Ishikawa (cell line): ENCODE data around the gene ARHGEF25.

Experiments used
- CEBPB ChIP-seq: IDR thresholded peaks from 2 replicates; pipeline ENCODE4 v1.6.1; 2012
- CREB1 ChIP-seq: IDR thresholded peaks from 2 replicates; pipeline ENCODE4 v1.6.1; 2012; ENCODE audit warnings: low read depth
- EGR1 ChIP-seq: IDR thresholded peaks from 2 replicates; pipeline ENCODE4 v1.6.1; 2012
- EP300 ChIP-seq: IDR thresholded peaks from 2 replicates; pipeline ENCODE4 v1.6.1; 2012; ENCODE audit warnings: borderline replicate concordance
- FOXM1 ChIP-seq: IDR thresholded peaks from 2 replicates; pipeline ENCODE4 v1.6.1; 2012; ENCODE audit warnings: low read depth, borderline replicate concordance
- NFIC ChIP-seq: IDR thresholded peaks from 2 replicates; pipeline ENCODE4 v1.6.1; 2012
- RAD21 ChIP-seq: IDR thresholded peaks from 2 replicates; pipeline ENCODE4 v1.6.1; 2012; ENCODE audit warnings: low read depth
- TAF1 ChIP-seq: IDR thresholded peaks from 2 replicates; pipeline ENCODE4 v1.6.1; 2012; ENCODE audit warnings: low read depth, mild to moderate bottlenecking
- TCF12 ChIP-seq: IDR thresholded peaks from 2 replicates; pipeline ENCODE4 v1.6.1; 2012; ENCODE audit warnings: low read depth
- TEAD4 ChIP-seq: IDR thresholded peaks from 2 replicates; pipeline ENCODE4 v1.6.1; 2012
- YY1 ChIP-seq: IDR thresholded peaks from 2 replicates; pipeline ENCODE4 v1.6.1; 2012; ENCODE audit warnings: low read depth
- ZBTB7A ChIP-seq: IDR thresholded peaks from 2 replicates; pipeline ENCODE4 v1.6.1; 2012; ENCODE audit warnings: low read depth
- TF ChIP-seq, protein P1 (sequence below): IDR thresholded peaks from 2 replicates; pipeline ENCODE4 v1.6.1; 2012; ENCODE audit warnings: low read depth, mild to moderate bottlenecking
- TF ChIP-seq, protein P2 (sequence below): IDR thresholded peaks from 2 replicates; pipeline ENCODE4 v1.6.1; 2012
- TF ChIP-seq, protein P3 (sequence below): IDR thresholded peaks from 2 replicates; pipeline ENCODE4 v1.6.1; 2012

Gene ARHGEF25

DNA sequence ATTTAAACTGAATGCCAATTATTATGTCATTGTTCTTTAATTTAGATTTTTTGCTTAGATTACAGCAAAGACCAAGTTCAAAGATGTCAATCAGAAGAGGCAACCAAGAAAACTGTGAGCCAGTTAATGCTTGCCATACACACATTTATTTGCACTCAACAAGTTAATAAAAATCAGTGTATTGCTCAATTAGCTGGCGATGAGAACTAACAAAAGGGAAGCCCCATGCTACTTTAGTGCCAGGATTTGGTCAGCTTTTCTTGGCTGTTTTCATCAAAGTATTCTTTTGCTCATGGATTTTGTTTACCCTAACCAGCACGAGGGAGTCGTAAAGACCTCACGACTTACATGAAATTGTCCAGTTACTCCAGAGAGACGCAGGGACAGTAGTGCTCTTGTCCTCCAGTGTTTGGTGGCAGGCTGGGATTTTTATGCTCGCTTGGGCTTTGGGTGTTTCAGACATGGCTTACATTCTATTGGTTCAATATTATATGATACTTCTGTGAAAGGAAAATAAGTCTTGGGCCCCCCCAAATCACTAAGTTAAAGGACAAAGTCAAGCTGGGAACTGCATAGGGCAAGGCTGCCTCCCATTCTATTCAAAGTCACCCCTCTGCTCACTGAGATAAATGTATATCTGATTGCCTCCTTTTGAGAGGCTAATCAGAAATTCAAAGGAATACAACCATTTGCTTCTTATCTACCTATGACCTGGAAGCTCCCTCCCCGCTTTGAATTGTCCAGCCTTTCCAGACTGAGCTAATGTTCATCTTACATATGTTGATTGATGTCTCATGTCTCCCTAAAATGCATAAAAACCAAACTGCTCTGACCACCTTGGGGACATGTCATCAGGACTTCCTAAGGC lies 29.2 kb downstream of the ARHGEF25 start:
- no peak for TF ChIP-seq YY1
- no peak for TF ChIP-seq TAF1
- TF ChIP-seq RAD21, result no peak
- no peak for TF ChIP-seq ZBTB7A
- TF ChIP-seq, protein P1, sequence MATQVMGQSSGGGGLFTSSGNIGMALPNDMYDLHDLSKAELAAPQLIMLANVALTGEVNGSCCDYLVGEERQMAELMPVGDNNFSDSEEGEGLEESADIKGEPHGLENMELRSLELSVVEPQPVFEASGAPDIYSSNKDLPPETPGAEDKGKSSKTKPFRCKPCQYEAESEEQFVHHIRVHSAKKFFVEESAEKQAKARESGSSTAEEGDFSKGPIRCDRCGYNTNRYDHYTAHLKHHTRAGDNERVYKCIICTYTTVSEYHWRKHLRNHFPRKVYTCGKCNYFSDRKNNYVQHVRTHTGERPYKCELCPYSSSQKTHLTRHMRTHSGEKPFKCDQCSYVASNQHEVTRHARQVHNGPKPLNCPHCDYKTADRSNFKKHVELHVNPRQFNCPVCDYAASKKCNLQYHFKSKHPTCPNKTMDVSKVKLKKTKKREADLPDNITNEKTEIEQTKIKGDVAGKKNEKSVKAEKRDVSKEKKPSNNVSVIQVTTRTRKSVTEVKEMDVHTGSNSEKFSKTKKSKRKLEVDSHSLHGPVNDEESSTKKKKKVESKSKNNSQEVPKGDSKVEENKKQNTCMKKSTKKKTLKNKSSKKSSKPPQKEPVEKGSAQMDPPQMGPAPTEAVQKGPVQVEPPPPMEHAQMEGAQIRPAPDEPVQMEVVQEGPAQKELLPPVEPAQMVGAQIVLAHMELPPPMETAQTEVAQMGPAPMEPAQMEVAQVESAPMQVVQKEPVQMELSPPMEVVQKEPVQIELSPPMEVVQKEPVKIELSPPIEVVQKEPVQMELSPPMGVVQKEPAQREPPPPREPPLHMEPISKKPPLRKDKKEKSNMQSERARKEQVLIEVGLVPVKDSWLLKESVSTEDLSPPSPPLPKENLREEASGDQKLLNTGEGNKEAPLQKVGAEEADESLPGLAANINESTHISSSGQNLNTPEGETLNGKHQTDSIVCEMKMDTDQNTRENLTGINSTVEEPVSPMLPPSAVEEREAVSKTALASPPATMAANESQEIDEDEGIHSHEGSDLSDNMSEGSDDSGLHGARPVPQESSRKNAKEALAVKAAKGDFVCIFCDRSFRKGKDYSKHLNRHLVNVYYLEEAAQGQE, result no peak

DNA sequence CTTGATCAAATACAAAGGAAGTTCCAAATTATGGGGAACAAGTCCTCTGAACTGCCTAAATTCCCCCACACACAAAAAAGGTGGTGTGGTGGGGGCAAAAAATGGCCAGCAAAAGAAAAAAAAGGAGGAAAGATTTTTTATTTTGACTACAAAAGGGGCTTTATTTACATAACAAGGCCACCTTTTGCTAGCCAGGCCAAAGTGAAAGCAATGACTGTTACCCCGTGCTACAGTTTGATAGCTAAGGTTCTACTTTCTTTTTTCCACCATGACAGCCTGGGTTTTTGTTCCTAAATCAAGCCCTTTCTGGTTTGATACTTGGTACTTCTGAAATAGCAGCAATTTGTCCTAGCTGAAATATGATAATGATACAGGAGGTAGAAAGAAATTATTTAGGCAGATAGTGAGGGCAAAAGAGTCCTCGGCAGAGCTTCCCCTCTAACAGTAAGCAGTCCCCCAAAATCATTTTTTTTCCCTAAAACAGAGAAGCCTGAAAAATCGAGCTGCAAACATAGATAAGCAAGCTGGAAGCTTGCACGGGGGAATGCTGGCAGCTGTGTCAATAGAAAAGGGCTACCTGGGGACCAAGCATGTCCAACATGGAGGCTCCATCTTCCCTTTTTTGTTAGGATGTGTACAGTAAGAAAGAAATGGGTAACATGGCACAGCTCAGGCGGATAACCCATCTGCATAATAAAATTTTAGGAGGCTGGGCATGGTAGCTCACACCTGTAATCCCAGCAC lies 30.6 kb downstream of the ARHGEF25 start:
- no peak for TF ChIP-seq EP300
- no peak for TF ChIP-seq CREB1
- TF ChIP-seq YY1, result no peak
- no peak for TF ChIP-seq FOXM1
- TF ChIP-seq TAF1, result no peak
- no peak for TF ChIP-seq NFIC
- TF ChIP-seq TEAD4, result no peak
- no peak for TF ChIP-seq EGR1
- no peak for TF ChIP-seq CEBPB
- TF ChIP-seq, protein P1, result no peak
- TF ChIP-seq ZBTB7A, result no peak
- TF ChIP-seq, protein P2, sequence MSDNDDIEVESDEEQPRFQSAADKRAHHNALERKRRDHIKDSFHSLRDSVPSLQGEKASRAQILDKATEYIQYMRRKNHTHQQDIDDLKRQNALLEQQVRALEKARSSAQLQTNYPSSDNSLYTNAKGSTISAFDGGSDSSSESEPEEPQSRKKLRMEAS, result no peak
- TF ChIP-seq, protein P3, sequence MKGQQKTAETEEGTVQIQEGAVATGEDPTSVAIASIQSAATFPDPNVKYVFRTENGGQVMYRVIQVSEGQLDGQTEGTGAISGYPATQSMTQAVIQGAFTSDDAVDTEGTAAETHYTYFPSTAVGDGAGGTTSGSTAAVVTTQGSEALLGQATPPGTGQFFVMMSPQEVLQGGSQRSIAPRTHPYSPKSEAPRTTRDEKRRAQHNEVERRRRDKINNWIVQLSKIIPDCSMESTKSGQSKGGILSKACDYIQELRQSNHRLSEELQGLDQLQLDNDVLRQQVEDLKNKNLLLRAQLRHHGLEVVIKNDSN, result no peak
- TF ChIP-seq RAD21, result no peak
- no peak for TF ChIP-seq TCF12

DNA sequence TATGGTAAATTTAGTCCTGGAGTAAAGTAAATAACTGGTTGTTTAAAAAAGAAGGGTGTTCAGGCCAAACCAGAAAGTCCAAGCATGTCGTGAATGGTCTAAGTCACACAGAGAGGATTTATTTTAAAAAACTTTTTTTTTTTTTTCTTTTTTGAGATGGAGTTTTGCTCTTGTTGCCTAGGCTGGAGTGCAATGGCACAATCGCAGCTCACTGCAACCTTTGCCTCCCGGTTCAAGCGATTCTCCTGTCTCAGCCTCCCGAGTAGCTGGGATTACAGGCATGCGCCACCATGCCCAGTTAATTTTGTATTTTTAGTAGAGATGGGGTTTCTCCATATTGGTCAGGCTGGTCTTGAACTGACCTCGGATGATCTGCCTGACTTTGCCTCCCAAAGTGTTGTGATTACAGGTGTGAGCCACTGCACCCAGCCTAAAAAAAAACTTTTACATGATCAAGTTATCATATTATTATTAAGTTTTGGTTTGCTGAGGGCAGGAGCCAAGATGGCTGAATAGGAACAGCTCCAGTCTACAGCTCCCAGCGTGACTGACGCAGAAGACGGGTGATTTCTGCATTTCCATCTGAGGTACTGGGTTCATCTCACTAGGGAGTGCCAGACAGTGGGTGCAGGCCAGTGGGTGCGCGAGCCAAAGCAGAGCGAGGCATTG lies 34.9 kb downstream of the ARHGEF25 start:
- TF ChIP-seq, protein P3, result peak; percentile 37
- TF ChIP-seq YY1, result 0 out of 2 replicates have a peak, but pooled peaks have one; percentile 33

DNA sequence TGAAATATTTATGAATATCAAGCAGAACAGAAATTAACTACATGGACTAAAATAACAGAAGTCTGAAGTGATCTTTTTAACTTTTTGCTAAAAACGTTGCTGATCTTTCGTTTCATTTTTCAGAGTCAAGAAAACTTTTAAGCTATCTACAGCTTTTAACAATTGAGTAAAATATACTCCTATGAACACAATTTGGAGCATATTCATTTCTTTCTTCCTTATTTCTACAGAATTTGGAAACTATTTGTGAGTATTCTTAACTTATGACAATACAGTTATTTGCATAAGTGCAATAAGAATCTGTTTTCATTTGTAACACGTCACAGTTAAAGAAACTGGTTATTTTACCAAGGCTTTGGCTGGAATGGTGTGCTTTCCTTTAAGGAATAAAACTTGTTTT lies 42.8 kb downstream of the ARHGEF25 start:
- TF ChIP-seq, protein P1, result no peak
